Measurements from ENCODE around the gene MYLK2. TPM values are rescaled to one million over a fixed set of nuclear protein-coding genes. Genes with fewer than 3 reads are reported as not detected.

MYLK2 gene
- total RNA-seq, 2 donors from 2014 or later = not detected

DNA sequence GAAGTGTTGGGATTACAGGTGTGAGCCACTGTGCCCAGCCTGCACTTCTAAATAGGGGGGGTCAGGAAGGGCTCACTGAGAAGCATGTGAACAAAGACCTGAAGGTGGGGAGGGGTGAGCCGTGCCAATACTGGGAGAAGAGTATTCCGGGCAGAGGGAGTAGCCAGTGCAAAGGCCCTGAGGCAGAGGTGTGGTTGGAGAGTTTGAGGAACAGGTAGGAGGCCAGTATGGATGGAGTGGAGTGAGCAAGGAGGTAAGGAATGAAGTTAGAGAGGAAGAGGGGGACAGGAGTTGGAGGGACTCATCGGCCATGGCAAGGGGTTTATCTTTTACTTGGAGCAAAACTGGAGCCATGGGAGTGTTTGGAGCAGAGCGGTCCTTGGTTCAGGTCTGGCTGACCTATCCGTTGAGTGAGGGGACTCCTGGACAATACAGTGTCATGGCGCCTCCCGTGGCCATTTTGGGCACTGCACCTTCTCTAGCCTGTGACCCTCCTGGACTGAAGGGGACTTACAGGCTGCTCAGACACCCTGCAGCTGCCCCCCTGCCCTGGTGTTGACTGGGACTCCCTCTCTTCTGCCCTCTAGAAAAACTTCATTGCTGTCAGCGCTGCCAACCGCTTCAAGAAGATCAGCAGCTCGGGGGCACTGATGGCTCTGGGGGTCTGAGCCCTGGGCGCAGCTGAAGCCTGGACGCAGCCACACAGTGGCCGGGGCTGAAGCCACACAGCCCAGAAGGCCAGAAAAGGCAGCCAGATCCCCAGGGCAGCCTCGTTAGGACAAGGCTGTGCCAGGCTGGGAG is 14.2 kb downstream of the MYLK2 start:
- intact Hi-C loops (cut with DNase I) = no loop called here
- no peak for DNase-seq (ENCODE audit: low spot score)

GRCh38 chr20:31833931-31834521 is 14.9 kb downstream of the MYLK2 start:
- DNase-seq (ENCODE audit: low spot score) = no peak
- intact Hi-C loops (cut with DNase I) = no loop called here

- intact Hi-C loops (cut with DNase I) = loop anchor here in 1 of 2 donors (5.0 kb wide), 1 partner anchor 117 kb away; the partner anchor contains the start of gene PDRG1
- DNase-seq (ENCODE audit: low spot score) = no peak
Observed at GRCh38 chr20:31835554-31835953, 16.4 kb downstream of the MYLK2 start.

- peak; percentile 94 for DNase-seq (ENCODE audit: low spot score)
- intact Hi-C loops (cut with DNase I) = loop anchor here in 1 of 2 donors (5.0 kb wide), 1 partner anchor 116 kb away; the partner anchor contains the start of gene PDRG1
Observed at GRCh38 chr20:31835977-31836852, 17.1 kb downstream of the MYLK2 start.

- intact Hi-C loops (cut with DNase I) = loop anchor here in 1 of 2 donors (5.0 kb wide), 1 partner anchor 115 kb away; the partner anchor contains the start of gene PDRG1
Observed at GRCh38 chr20:31836853-31837608, 17.9 kb downstream of the MYLK2 start.

DNA sequence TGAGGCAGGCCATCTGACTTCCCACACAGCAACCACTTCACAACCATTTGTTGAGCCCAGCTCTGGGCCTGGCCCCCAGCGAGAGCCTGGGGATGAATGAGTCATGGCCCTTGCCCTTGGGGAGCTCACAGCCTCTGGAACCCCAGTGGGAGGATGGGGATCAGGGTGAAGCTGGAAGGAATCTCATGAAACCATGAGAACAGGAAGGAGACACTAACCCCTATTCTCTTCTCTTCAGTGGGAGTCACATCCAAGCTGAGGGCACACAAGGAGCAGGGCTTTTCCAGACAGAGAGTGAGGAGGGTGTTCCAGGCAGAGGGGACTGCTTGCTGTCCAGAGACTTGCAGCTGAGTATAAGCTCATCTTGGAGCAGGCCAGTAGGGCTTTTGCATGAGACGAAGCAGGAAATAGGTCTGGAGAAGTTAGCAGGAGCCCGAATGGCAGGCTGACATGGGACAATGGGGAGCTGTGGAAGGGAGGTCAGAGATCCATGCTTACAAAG is 18.8 kb downstream of the MYLK2 start:
- intact Hi-C loops (cut with DNase I) = loop anchor here in 1 of 2 donors (5.0 kb wide), 1 partner anchor 114 kb away; the partner anchor contains the start of gene PDRG1
- no peak for DNase-seq (ENCODE audit: low spot score)

More at GRCh38 chr20:31836853-31837608, 17.9 kb downstream of the MYLK2 start:
- DNase-seq (ENCODE audit: low spot score) = no peak

DNA sequence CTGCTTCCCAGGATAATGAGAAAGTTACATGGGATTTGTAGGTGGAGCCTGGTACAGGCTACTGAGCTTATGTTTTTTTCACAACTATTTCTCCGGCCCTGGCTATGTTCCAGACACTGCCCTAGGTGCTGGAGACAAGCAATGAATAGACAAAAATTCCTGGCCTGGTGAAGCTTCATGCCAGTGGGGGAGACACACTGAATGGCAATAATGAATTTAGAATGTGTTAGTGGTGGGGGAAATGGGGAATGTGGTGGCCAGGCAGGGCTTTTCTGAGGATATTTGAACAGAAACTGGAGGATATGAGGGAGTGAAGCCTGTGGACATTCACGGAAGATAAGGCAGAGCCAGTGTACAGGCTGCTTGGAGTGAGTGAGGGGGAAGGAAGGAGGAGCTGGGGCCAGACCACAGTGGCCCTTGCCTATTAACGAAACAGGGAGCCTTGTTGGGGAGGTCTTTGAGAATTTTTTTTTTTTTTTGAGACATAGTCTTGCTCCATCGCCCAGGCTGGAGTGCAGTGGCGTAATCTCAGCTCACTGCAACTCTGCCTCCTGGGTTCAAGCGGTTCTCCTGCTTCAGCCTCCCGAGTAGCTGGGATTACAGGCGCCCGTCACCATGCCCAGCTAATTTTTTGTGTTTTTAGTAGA is 19.6 kb downstream of the MYLK2 start:
- intact Hi-C loops (cut with DNase I) = loop anchor here in 1 of 2 donors (5.0 kb wide), 1 partner anchor 114 kb away; the partner anchor contains the start of gene PDRG1
- DNase-seq (ENCODE audit: low spot score) = no peak

DNA sequence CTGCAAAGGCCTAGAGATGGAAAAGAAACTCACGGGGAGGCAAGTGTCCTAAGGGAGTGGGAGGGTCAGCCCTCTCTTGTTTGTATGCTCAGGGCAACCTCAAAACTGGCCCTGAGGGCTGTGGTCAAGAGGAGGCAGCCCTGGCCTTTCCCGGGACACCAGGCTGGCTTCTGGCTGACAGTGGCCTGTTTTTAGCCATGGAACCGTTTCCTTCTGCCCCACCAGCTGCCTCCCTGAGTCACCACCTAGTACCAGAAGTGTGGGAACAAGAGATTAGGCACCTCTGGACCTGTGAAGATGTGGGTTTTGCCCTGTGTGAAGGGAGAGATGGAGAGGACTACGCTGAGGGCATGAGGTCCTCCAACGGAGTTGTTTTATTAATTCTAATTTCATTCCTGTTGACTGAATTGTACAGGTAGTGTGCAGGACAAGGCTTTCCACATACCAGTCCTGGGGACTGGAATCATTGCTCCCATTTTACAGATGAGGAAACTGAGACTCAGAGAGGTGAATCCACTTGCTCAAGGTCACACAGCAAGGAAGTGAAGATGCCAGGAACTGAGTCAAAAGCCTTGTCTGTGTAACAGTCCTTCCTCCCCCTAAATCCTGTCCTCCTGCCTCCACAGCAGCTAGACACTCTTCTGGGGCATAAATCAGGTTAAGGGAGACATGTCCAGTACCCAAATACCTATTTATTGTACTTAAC is 20.8 kb downstream of the MYLK2 start:
- no peak for DNase-seq (ENCODE audit: low spot score)
- intact Hi-C loops (cut with DNase I) = loop anchor here (5.0 to 10.0 kb wide), 2 partner anchors 112 to 115 kb away; partner anchors contain the start of gene PDRG1 (in 2 of the 2)

- no peak for DNase-seq (ENCODE audit: low spot score)
- intact Hi-C loops (cut with DNase I) = loop anchor here in 1 of 2 donors (10.0 kb wide), 1 partner anchor 114 kb away; the partner anchor contains the start of gene PDRG1
Observed at GRCh38 chr20:31840906-31841816, 22.0 kb downstream of the MYLK2 start.

- intact Hi-C loops (cut with DNase I) = loop anchor here in 1 of 2 donors (10.0 kb wide), 1 partner anchor 113 kb away; the partner anchor contains the start of gene PDRG1
- DNase-seq (ENCODE audit: low spot score) = peak; percentile 82
Observed at GRCh38 chr20:31841928-31842327, 22.8 kb downstream of the MYLK2 start.

DNA sequence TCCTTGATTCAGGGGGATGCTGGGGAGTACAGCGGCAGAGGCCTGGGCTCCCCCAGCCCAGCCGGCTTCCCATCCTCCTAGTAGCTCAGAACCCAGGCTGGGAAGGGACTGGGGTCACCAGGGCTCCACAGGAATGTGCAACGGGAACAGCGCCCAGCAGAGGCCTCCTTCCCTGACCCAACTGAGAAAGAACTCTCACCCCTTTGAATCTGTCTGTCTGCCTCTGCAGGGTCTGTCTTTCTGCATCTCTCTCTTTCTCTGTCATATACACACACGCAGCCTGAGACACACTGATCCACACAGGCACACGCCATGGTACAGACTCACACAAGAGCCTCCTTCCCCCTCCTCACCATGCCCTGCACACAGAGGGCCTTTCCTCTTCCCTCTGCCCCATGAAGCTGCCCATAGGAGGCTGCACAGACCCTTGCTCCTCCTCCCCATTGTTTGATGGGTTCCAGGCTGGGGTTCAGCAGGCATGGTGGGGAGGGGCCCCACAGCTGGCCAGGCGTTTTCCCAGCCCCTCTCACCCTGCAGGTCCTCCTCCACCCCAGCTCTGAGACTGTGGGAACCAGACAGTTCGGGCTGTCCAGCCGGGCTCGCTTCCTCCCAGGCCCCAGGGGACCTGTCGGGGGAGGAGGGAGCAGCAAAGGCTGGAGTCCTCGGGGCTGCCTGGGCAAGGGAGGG is 23.5 kb downstream of the MYLK2 start:
- peak; percentile 88 for DNase-seq (ENCODE audit: low spot score)
- intact Hi-C loops (cut with DNase I) = loop anchor here in 1 of 2 donors (10.0 kb wide), 1 partner anchor 112 kb away; the partner anchor contains the start of gene PDRG1

DNA sequence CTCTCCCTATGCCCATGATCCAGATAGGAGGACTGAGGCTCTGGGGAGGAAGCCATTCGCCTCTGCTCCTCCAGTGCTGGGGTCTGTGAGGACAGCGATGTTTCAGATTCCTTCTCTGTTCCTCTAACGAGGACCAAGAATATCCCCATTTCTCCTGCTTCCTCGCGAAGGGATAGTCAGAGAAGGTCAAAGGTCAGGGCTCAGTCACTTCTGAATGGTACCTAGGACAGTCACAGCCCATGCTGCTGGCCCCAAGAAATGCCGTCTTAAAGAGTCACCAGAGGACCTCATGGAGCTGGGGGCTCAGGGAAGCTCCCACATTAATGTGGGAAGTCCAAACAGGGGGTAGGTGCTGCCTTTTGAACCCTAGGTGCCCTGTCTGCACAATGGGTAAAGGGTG is 24.1 kb downstream of the MYLK2 start:
- no peak for DNase-seq (ENCODE audit: low spot score)
- intact Hi-C loops (cut with DNase I) = loop anchor here in 1 of 2 donors (10.0 kb wide), 1 partner anchor 112 kb away; the partner anchor contains the start of gene PDRG1

DNA sequence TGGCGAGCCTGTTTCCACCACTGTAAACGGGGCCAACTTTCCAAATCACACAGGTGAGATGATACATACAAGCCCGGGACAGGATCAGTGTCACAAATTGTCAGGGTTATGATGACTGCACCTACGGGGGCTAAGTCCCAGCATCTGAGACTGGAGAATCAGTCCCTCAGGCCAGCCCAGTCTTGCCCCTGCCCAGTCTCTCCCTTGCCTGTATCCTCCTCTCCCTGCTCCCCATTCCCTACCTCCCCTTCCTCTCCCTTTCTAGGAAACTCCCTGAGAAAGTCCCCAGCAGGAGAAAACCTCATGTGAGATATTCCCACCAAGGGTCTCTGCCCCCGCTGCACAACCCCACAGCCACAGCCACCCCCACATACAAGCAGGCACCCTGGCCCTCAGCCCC is 24.7 kb downstream of the MYLK2 start:
- DNase-seq (ENCODE audit: low spot score) = no peak
- intact Hi-C loops (cut with DNase I) = loop anchor here in 1 of 2 donors (10.0 kb wide), 1 partner anchor 111 kb away; the partner anchor contains the start of gene PDRG1

DNA sequence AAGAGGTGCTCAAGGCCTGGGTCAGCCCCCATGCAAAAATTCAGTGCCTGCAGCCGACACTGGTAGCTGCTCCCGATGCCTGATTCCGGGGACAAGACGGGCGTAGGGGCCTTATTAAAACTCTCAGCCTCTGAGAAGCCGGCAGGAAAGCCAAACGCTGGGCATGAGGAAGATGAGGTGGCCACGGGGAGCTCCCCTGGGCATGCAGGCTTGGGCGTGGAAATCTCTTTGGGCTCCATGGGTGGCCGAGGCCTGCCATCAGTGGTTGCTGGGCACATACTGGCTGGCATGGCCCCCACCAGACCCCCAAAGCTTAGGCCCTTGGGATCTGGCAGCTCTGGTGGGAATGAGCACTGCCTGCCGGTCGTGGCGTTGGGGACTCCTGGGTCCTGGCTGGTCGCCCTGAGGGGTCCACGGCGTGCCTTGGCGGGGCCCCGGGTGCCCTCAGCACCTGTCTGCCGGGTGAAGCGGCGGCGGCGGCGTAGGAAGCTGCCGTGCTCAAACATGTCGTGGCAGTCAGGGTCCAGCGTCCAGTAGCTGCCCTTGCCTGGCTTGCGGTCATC is 25.7 kb downstream of the MYLK2 start:
- no peak for DNase-seq (ENCODE audit: low spot score)
- intact Hi-C loops (cut with DNase I) = loop anchor here in 1 of 2 donors (10.0 kb wide), 1 partner anchor 110 kb away; the partner anchor contains the start of gene PDRG1
